ENCODE data around the gene CACNA1A.
"Not testable (repeated sequence)": the region's sequence is repeated elsewhere in the genome, so short reads cannot be mapped to it uniquely, and the experiment has no call there.

CACNA1A gene

DNA sequence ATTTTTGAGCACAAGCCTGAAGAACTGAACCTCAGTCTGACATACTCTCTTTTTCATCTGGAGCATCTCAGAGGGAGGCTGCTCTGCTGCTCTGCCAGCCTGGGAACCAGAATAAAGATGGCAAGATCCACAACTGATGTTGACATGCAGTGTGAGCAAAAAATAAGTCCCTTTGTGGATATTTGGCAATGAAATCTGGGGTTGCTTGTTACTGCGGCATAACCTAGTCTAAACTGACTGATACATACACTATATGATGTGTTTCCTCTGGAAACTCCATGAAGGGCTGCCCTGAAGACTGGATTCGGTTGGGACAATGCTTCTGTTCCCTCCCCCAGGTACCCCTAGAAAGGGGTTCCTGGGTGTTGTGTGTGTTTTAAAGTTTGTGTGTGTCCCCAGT, 249.4 kb downstream of the CACNA1A start:
- no peak for TF ChIP-seq ZNF274 (IDR thresholded peaks at IDR 0.05; ENCODE audit: low read depth, low read length)

DNA sequence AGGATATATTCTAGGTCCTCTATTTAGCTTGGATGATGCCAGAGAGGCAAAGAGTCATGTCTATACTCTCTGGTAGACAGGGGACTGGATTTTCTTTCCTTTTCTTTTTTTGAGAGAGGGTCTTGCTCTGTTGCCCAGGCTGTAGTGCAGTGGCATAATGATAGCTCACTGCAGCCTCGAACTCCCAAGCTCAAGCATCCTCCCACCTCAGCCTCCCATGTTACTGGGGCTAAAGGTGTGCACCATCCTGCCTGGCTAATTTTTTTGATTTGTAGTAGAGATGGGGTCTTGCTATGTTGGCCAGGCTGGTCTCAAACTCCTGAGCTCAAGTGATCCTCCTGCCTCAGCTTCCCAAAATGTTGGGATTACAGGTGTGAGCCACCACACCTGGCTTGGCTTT, 249.9 kb downstream of the CACNA1A start:
- H3K4me3 ChIP-seq (ENCODE audit: low read length): not testable (repeated sequence)

More for the DNA sequence above, 249.4 kb downstream of the CACNA1A start:
- H3K4me3 ChIP-seq (ENCODE audit: low read length): no peak overlapping the region

DNA sequence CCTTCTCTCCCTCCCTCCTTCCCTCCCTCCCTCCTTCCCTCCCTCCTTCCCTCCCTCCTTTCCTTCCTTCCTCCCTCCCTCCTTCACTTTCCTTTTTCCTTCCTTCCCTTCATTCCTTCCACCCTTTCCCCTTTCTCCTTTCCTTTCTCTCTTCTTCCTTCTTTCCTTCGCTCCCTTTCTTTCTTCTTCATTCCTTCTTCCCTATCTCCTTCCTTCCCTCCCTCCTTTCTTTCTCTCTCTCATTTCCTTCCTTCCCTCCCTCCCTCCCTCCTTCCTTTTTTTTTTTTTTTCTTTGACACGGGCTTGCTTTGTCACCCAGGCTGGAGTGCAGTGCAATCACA, 250.6 kb downstream of the CACNA1A start:
- H3K4me3 ChIP-seq (ENCODE audit: low read length): no peak overlapping the region
- TF ChIP-seq ZNF274 (IDR thresholded peaks at IDR 0.05; ENCODE audit: low read depth, low read length): no peak

DNA sequence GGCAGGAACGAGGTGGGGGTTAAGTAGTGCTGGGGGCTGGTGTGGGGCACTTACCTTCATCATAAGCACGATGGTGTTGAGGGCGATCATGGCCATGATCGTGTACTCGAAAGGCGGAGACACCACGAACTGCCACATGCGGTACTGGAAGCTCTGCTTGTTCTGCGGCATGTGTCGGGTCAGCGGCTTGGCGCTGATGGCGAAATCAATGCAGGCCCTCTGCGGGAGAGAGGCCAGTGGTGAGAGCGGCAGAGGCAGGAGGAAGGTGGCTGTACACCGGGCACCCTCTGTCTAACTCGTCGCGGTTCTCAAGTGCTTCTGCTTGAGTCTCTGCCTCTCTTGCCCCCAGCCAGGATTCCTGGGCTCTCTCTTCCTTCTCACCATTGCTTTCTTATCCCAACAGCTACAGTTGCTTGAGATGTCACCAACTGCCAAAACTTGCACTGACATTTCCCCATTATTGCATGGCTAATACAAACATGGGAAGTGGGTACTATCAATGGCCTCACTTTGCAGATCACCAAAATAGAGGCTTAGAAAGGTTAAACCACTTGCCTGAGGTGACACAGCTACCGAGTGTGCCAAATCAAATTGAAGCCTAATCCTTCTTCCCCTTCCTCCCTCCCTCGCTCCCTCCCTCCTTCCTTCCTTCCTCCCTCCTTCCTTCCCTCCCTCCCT, 251.1 kb downstream of the CACNA1A start:
- no peak for TF ChIP-seq ZNF274 (IDR thresholded peaks at IDR 0.05; ENCODE audit: low read depth, low read length)
- H3K4me3 ChIP-seq (ENCODE audit: low read length): no peak overlapping the region

DNA sequence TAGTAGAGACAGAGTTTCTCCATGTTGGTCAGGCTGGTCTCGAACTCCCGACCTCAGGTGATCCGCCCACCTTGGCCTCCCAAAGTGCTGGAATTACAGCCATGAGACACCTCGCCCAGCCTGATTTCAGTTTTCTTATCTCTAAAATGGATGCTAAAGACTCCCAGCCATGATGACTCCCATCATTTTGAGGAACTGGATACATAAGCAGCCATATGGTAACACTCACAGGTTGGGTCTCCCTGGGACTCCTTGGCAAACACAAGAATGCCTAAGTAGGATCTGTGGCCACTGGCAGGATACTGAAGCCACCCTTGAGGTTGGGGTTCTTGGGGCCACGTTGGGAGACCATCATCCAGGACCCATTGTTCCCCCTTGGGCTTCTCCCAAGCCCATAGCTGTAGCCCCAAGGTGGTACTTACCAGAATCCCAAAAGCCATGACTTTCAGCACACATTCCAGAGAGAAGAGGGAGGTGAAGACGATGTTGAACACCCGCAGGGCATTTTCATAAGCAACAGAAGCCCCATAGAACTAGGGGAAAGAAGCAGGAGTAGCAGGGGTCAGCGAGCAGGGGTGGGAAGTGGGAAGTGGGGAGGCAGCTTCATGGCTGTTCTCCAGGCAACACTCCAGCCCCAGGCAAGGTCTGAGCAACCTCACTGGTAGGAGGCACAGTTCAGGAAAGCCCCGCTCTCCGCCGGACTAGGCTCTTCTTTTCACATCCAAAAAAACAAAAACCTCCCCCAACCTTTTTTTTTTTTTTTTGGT, 253.5 kb downstream of the CACNA1A start:
- no peak overlapping the region for H3K4me3 ChIP-seq (ENCODE audit: low read length)
- TF ChIP-seq ZNF274 (IDR thresholded peaks at IDR 0.05; ENCODE audit: low read depth, low read length): no peak

DNA sequence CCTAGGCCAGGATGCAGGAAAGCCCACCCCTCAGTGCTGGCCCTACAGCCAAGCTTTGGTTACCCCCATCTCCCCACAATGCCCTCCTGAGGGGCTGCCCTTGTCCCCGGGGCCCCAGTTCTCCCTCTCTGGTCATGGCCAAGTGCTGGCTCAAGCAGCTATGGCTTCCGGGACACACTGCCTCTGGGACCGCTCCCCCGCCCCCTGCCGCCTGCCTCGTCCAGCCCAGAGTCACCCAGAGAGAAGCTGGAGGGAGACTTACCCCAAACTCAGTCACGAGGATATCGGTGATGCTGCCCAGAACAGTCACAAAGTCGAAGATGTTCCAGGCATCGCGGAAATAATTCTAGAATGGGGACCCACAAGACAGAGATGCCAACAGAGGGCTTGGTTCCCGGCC, 261.4 kb downstream of the CACNA1A start:
- TF ChIP-seq ZNF274 (IDR thresholded peaks at IDR 0.05; ENCODE audit: low read depth, low read length): no peak

DNA sequence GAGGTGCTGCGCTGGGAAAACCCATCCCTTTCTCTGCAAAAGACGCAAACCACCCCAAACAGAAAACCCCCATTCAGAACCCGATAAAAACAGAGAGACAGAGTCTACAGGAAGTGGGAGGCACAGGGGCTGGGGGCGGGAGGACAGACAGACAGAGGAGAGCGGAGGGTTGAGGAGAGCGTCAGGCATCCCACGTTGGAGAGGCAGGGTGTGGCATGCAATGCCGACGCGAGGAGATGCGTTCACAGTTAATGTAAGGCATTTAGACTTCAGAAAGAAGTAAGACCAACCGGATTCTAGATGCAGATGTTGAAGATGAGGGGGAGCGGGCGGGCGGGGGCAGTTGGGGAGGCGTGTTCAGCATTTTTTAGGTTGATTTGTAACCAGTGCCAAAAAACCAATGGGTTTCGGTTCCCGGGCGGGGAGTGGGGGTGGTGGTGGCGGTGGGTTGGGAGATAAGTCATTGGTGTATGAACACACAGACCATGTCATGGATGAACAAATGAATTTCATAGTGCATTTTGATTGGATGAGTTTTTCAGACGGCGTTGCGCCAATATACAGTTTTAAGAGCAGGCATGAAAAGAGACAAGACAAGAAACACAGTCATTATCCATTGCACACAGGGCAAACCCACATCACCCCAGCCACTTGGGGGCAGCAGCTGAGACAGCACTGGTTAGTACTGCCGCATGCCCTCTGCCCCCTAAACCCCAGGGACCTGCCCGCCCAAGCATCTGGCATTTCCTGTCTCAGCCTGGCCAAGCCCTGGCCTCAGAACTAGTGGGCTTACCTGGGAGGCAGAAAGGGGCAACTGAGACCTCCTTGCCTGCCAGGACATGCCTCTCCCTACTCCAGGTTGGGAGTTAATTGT, 264.8 kb downstream of the CACNA1A start:
- no peak overlapping the region for H3K4me3 ChIP-seq (ENCODE audit: low read length)
- TF ChIP-seq ZNF274 (IDR thresholded peaks at IDR 0.05; ENCODE audit: low read depth, low read length): no peak

More for the DNA sequence above, 261.4 kb downstream of the CACNA1A start:
- H3K4me3 ChIP-seq (ENCODE audit: low read length): no peak overlapping the region

DNA sequence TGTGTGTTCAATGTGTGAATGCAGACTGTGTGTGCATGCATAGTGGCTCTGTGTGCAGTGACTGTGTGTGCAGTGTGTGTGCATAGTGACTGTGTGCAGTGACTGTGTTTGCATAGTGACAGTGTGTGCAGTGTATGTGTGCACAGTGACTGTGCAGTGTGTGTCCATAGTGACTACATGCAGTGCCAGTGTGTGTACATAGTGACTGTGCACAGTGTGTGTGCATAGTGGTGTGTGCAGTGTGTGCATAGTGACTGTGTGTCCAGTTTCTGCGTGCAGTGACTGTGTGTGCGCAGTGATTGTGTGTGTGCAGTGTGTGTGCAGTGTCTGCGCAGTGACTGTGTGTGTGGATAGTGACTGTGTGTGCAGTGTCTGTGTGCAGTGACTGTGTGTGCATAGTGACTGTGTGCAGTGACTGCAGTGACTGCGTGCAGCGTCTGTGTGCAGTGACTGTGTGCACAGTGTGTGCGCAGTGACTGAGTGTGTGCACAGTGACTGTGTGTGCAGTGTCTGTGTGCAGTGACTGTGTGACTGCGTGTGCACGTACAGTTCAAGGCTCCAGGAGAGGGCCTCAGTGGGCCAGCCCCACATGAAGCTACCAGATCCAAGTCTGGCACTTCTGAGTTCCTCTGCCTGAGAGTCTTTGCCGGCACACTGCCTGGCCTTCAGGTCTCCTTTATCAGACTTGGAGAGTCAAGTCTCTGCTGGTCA, 265.8 kb downstream of the CACNA1A start:
- H3K4me3 ChIP-seq (ENCODE audit: low read length): no peak overlapping the region
- TF ChIP-seq ZNF274 (IDR thresholded peaks at IDR 0.05; ENCODE audit: low read depth, low read length): no peak

DNA sequence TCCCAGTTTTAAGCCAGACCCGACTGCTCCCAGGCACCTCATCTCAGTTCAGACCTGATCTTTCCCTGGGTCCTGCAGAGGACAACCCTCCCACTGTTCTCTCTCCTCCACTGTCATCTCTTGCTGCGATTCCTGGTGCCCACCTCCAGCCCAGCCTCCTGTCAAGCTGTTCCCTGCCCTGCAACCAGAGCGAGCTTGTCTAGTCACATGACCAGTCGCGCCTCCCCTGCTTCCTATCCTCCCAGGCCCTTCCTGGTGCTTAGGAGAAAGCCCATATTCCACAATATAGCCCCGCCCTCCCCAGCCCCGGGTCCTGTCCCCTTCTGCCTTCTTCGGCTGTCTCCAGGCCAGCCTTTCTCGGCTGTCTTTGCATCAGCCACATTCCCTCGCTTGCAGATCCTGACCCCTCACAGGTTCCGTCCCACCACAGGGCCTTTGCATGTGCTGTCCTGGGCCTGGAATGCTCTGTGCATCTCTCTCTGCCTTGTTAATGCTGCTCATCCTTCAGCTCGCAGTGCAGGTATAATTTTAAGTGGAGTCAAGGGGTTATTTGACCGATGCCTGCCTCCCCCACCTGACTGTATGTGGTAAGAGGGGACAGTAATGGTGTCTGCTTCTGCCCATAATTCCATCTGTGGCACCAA, 267.3 kb downstream of the CACNA1A start:
- H3K4me3 ChIP-seq (ENCODE audit: low read length): no peak overlapping the region
- TF ChIP-seq ZNF274 (IDR thresholded peaks at IDR 0.05; ENCODE audit: low read depth, low read length): no peak

DNA sequence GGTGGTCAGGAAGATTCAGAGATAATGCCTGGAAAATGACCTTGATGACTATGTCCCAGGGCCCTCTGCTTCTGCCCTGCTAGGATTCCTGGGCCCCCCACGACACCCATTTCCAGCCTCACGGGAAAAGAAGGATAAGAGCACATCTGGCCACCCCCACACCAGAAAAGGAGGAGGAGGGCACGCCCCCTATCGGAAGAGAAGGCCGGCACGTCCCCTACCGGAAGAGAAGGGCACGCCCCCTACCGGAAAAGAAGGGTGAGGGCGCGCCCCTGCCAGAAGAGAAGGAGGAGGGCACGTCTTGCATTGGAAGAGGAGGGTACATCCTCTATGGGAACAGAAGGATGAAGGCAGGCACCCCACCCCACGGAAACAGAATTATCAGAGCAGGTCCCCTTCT, 271.8 kb downstream of the CACNA1A start:
- no peak overlapping the region for H3K4me3 ChIP-seq (ENCODE audit: low read length)
- TF ChIP-seq ZNF274 (IDR thresholded peaks at IDR 0.05; ENCODE audit: low read depth, low read length): no peak

DNA sequence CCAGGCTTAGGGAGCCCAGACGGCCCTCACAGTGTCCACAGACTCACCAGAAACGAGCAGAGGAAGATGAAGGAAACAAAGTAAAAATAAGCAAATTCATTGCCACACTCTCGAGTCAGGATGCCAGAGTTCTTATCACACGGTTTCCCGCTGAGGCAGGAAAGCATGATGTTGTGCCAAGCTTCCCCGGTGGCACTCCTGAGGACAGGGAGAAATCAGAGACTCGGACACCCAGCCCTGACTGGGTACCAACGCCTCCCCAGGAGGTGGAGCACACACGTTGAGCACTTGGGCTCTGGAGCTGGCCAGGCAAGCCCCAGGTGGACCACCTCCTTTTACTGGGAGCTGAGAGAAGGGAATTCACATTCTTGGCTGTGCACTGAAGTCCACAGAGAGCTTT, 274.6 kb downstream of the CACNA1A start:
- no peak overlapping the region for H3K4me3 ChIP-seq (ENCODE audit: low read length)
- TF ChIP-seq ZNF274 (IDR thresholded peaks at IDR 0.05; ENCODE audit: low read depth, low read length): no peak

DNA sequence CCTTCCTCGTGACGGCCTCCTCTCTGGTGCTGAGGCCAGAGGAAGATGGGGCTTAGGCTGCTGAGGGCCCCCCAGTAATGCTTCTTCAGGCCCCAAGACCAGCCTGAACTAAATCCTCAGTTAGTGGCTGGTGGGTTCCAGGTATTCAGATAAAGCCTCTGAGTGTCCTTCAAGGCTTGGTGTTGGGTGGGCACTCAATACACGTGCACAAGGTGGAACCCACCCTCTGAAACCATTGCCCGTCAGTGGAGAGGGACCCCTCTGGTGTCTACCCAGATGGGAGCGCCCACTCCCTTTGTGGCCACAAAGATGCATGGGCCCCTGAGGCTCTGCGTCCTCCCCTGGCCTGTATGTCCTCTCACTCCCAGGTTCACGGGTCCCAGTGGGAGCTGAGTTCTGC, 277.0 kb downstream of the CACNA1A start:
- no peak for TF ChIP-seq ZNF274 (IDR thresholded peaks at IDR 0.05; ENCODE audit: low read depth, low read length)
- H3K4me3 ChIP-seq (ENCODE audit: low read length): no peak overlapping the region

DNA sequence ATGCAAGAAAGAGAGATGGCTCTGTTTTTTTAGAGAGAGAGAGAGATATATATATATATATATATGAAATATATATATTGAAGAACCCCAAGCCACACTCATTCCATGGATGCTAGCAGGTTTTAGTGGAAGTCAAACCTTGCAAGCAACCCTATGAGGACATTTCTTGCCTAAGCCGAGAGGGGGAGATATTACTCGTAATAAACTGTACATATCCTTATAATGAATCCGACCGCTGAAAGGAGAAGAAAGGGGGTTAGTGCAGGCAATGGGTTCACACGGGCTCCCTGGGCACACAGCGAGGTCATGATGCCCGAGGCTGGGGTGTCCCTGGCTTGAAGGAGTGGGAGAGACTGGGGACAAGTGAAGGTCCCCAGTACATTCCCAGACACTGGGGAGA, 277.7 kb downstream of the CACNA1A start:
- H3K4me3 ChIP-seq (ENCODE audit: low read length): no peak overlapping the region
- TF ChIP-seq ZNF274 (IDR thresholded peaks at IDR 0.05; ENCODE audit: low read depth, low read length): no peak

DNA sequence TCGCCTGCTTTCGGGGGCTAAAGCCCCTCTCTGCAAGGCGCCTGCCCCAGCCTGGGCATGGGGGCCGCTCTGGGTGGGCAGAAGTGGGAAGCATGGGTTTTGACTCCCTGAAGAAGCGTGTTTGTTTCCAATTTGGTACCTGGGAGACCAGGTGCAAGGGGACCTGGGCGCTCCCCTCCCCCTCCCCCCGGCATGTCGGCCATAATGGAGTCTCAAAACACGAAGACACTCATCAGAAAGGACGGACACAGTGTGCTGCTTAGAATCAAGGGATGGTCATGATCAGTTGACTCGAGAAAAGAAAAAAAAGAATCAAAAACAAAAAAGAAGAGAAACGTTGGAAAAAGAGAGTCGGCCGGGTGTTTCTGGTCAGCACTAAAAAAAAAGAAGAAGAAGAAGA, 279.3 kb downstream of the CACNA1A start:
- H3K4me3 ChIP-seq (ENCODE audit: low read length): no peak overlapping the region
- no peak for TF ChIP-seq ZNF274 (IDR thresholded peaks at IDR 0.05; ENCODE audit: low read depth, low read length)

All from GM08714 (cell line).